Glutamatergic neuron (in vitro differentiated cells): ENCODE data around the gene ZNF180. TPM values are rescaled to one million over a fixed set of nuclear protein-coding genes. Genes with fewer than 3 reads are reported as not detected.
A peak's percentile ranks its signal among the peaks of the same experiment; 100 is the strongest.
"Not testable (repeated sequence)": the region's sequence is repeated elsewhere in the genome, so short reads cannot be mapped to it uniquely, and the experiment has no call there.

Experiments used
- DNase-seq: peaks from one replicate; pipeline ENCODE4 v3.0.0; 2022
- H3K27ac Mint-ChIP-seq: one replicate; pipeline ENCODE4 v1.8.0; 2020; ENCODE audit warnings: mild to moderate bottlenecking, mixed read lengths, inconsistent platforms; ENCODE audit not compliant: unreplicated experiment
- H3K27me3 Mint-ChIP-seq: one replicate; pipeline ENCODE4 v1.8.0; 2020; ENCODE audit warnings: mild to moderate bottlenecking, moderate library complexity, mixed read lengths, inconsistent platforms; ENCODE audit not compliant: unreplicated experiment
- H3K36me3 Mint-ChIP-seq: one replicate; pipeline ENCODE4 v1.8.0; 2020; ENCODE audit warnings: mild to moderate bottlenecking, mixed read lengths, inconsistent platforms; ENCODE audit not compliant: unreplicated experiment
- H3K4me1 Mint-ChIP-seq: one replicate; pipeline ENCODE4 v1.8.0; 2020; ENCODE audit warnings: mild to moderate bottlenecking, low read depth, mixed read lengths, inconsistent platforms; ENCODE audit not compliant: unreplicated experiment
- H3K4me3 Mint-ChIP-seq: one replicate; pipeline ENCODE4 v1.8.0; 2020; ENCODE audit warnings: mild to moderate bottlenecking, mixed read lengths, inconsistent platforms; ENCODE audit not compliant: unreplicated experiment
- H3K9me3 Mint-ChIP-seq: one replicate; pipeline ENCODE4 v1.8.0; 2020; ENCODE audit warnings: mild to moderate bottlenecking, moderate library complexity, mixed read lengths, inconsistent platforms; ENCODE audit not compliant: unreplicated experiment
- CTCF ChIP-seq: fragments of 200-600 bp; sonication (generic); IDR thresholded peaks from one replicate; pipeline ENCODE4 v1.5.0; 2021; ENCODE audit not compliant: partially characterized antibody, unreplicated experiment
- total RNA-seq: library from RNA; stranded (reverse); fragmentation: NEBNext Ultra II Directional; extraction: Animal tissue kit (Norgen Biotek cat#: 25700); gene quantifications from one replicate; pipeline ENCODE4 v1.2.1, GENCODE V29; 2021; ENCODE audit not compliant: unreplicated experiment

The ZNF180 gene
- total RNA-seq, 1 donor from 2014 or later = 12.3 TPM

GRCh38 chr19:44499559-44499958 lies 763 bp downstream of the ZNF180 start:
- peak overlapping the region; percentile 84 for H3K27ac Mint-ChIP-seq
- peaks cover 39% of the 10 kb centered on the region for H3K36me3 Mint-ChIP-seq
- H3K9me3 Mint-ChIP-seq = peaks cover 19% of the 10 kb centered on the region

GRCh38 chr19:44498988-44499387 lies 1.3 kb downstream of the ZNF180 start:
- Mint-ChIP-seq H3K27ac (no peak overlapping the region), H3K36me3 (peaks cover 45% of the 10 kb centered on the region)

More at GRCh38 chr19:44499559-44499958, 763 bp downstream of the ZNF180 start:
- no peak for DNase-seq
- peak overlapping the region; percentile 96 for H3K4me3 Mint-ChIP-seq
- no peak for TF ChIP-seq CTCF
- H3K4me1 Mint-ChIP-seq = peaks cover 8% of the 10 kb centered on the region
- H3K27me3 Mint-ChIP-seq = peaks cover 12% of the 10 kb centered on the region

DNA sequence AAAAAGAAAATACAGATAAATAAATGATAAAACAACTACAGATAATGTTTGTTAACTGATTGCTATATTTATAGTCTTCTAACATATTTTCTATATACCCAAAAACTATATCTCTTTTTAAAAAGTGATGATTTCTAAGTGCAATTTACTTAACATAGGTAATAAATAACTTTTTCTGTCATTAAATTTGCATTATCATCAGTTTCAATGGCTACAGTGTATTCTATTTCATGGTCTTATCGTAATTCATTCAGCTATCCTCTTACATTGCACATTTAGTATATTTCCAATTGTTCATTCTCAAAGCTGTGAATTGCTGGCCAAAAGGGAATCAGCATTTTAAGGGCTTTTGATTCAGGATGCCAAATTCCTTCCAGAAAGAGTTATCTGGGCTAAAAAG lies 3.6 kb downstream of the ZNF180 start:
- peaks cover 11% of the 10 kb centered on the region for H3K27me3 Mint-ChIP-seq
- H3K4me1 Mint-ChIP-seq = peaks cover 8% of the 10 kb centered on the region
- no peak overlapping the region for H3K4me3 Mint-ChIP-seq
- peaks cover 67% of the 10 kb centered on the region for H3K36me3 Mint-ChIP-seq
- no peak for TF ChIP-seq CTCF
- no peak for DNase-seq
- H3K27ac Mint-ChIP-seq = no peak overlapping the region
- peaks cover 29% of the 10 kb centered on the region for H3K9me3 Mint-ChIP-seq

More at GRCh38 chr19:44498988-44499387, 1.3 kb downstream of the ZNF180 start:
- peaks cover 19% of the 10 kb centered on the region for H3K9me3 Mint-ChIP-seq
- H3K4me1 Mint-ChIP-seq = peaks cover 8% of the 10 kb centered on the region
- peaks cover 13% of the 10 kb centered on the region for H3K27me3 Mint-ChIP-seq
- peak overlapping the region; percentile 96 for H3K4me3 Mint-ChIP-seq
- no peak for TF ChIP-seq CTCF
- DNase-seq = no peak

DNA sequence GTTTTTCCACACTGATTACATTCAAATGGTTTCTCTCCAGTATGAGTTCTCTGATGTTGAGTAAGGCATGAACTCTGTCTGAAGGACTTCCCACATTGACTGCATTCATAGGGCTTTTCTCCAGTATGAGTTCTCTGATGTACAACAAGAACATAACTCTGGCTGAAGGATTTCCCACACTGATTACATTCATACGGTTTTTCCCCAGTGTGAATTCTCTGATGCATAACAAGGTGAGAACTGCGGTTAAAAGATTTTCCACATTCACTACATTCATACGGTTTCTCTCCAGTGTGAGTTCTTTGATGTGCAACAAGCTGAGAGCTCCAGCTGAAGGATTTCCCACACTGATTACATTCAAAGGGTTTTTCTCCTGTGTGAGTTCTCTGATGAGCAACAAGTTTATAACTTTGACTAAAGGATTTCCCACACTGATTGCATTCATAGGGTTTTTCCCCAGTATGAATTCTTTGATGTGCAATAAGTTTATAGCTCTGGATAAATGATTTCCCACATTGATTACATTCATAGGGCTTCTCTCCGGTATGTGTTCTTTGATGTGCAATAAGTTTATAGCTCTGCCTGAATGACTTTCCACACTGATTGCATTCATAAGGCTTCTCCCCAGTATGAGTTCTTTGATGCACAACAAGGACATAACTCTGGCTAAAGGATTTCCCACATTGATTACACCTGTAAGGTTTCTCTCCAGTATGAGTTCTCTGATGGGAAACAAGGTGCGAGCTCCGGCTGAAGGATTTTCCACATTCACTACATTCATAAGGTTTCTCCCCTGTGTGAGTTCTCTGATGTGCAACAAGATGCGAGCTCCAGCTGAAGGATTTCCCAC lies 23.5 kb downstream of the ZNF180 start:
- peaks cover 21% of the 10 kb centered on the region for H3K27me3 Mint-ChIP-seq

DNA sequence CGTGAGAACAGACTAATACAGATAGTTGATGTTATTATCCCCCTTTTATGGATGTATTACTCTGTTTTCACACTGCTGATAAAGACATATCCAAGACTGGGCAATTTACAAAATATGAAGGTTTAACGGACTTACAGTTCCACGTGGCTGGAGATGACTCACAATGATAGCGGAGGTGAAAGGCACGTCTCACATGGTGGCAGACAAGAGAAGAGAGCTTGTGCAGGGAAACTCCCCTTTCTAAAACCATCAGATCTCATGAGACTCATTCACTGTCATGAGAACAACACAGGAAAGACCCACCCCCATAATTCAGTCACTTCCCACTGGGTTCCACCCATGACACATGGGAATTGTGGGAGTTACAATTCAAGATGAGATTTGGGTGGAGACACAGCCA lies 31.6 kb downstream of the ZNF180 start:
- H3K4me3 Mint-ChIP-seq, DNase-seq, H3K4me1 Mint-ChIP-seq, H3K27ac Mint-ChIP-seq: not testable (repeated sequence)
- Mint-ChIP-seq H3K9me3 (peaks cover 26% of the 10 kb centered on the region), H3K27me3 (peaks cover 11% of the 10 kb centered on the region), H3K36me3 (peaks cover 49% of the 10 kb centered on the region)

More for the DNA sequence above, 23.5 kb downstream of the ZNF180 start:
- Mint-ChIP-seq H3K4me3 (no peak overlapping the region), H3K9me3 (peaks cover 68% of the 10 kb centered on the region), H3K27ac (peak overlapping the region; percentile 17), H3K4me1 (no peaks in the 10 kb centered on the region), H3K36me3 (peaks cover 94% of the 10 kb centered on the region)
- TF ChIP-seq CTCF = no peak
- DNase-seq = no peak

- not testable (repeated sequence) for H3K27me3 Mint-ChIP-seq, H3K4me1 Mint-ChIP-seq, DNase-seq, H3K9me3 Mint-ChIP-seq, H3K4me3 Mint-ChIP-seq, H3K27ac Mint-ChIP-seq
- H3K36me3 Mint-ChIP-seq = peaks cover 12% of the 10 kb centered on the region
These were observed 37.6 kb downstream of the ZNF180 start for GRCh38 chr19:44462600-44463286.

DNA sequence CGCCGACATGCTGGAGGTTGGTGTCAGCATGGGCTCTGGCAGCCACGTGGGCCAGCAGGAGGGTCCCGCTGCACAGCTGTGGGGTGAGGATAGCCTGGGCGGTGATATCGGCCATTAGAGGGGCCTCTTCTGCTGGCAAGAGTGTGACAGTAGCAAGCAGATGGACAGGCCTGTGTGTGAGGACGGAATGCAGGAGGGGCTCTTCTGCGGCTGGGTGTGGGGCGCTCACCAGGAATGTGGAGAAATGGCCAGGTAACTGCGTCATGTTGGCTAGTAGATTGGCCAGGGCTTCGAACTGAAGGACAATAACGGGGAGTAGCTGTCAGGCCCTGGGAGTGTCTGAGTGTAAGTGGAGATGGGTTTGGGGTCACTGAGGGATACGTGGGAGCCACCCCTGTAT lies 44.3 kb downstream of the ZNF180 start:
- H3K36me3 Mint-ChIP-seq = peaks cover 27% of the 10 kb centered on the region
- peaks cover 19% of the 10 kb centered on the region for H3K9me3 Mint-ChIP-seq
- not testable (repeated sequence) for H3K4me3 Mint-ChIP-seq, H3K27me3 Mint-ChIP-seq, H3K27ac Mint-ChIP-seq, DNase-seq, H3K4me1 Mint-ChIP-seq
